ENCODE measurements around the gene ECSCR. TPM values are rescaled to one million over a fixed set of nuclear protein-coding genes. Genes with fewer than 3 reads are reported as not detected.
A peak's percentile ranks its signal among the peaks of the same experiment; 100 is the strongest.

Gene ECSCR
- total RNA-seq, 4 donors from 2014 or later, result 2.2 to 4.8 (median 3.6) TPM; not detected in 1

- intact Hi-C loops (cut with DNase I; ENCODE audit: low total_unique reads), result no loop called here
- in situ Hi-C loops (cut with MboI; ENCODE audit: low pct_ligation_motif_present in 1 of 4, low pct_unique_long_range_greater_than_20kb in 1 of 4, low sequenced_read_pairs in 3 of 4), result no loop called here
- peak; percentile 39 for DNase-seq
- peak in 1 of 3 donors; percentile 11 for TF ChIP-seq POLR2AphosphoS5 (IDR thresholded peaks at IDR 0.05)
- TF ChIP-seq POLR2A (IDR thresholded peaks at IDR 0.05), result no peak
- Histone ChIP-seq H3K4me3 (no peak overlapping the region), H3K27ac (peak overlapping the region; percentile 0 to 67 (median 39)), H3K9me3 (no peaks in the 10 kb centered on the region), H3K36me3 (no peaks in the 10 kb centered on the region), H3K4me1 (peaks cover 0 to 51% (median 26%) of the 10 kb centered on the region in 4 donors), H3K27me3 (no peaks in the 10 kb centered on the region)
- WGBS, 2 donors (ENCODE audit: low coverage in 1 of 2), result 41 to 60% methylated on average over 5 to 13 of the region's 13 CpGs
These were observed 12.6 kb upstream of the ECSCR start for GRCh38 chr5:139474890-139475791.

DNA sequence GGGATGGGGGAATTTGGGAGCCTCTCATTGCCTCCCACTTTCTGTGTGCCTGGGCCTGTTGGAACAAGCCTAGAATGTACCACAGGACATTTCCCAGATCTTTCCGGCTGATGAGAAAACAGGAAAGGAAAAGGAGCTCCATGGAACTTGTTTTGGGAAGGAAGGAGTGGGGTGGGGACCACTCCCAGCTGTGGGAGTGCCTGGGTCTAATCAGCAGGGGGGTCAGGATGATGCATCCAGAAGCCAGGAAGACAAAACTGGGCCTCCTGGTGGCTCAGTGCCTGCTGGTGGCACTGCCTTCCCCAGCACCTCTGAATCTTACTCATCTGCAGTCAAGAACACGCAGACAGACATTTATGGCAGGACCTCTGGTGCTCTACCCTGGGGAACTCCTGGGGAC lies 11.0 kb upstream of the ECSCR start:
- Histone ChIP-seq H3K27me3 (no peaks in the 10 kb centered on the region), H3K4me3 (no peak overlapping the region), H3K4me1 (peaks cover 0 to 51% (median 24%) of the 10 kb centered on the region in 4 donors), H3K36me3 (no peaks in the 10 kb centered on the region), H3K9me3 (no peaks in the 10 kb centered on the region), H3K27ac (no peak overlapping the region)
- intact Hi-C loops (cut with DNase I; ENCODE audit: low total_unique reads) (no loop called here), in situ Hi-C loops (cut with MboI; ENCODE audit: low pct_ligation_motif_present in 1 of 4, low pct_unique_long_range_greater_than_20kb in 1 of 4, low sequenced_read_pairs in 3 of 4) (no loop called here)
- whole genome bisulfite sequencing, 2 donors (ENCODE audit: low coverage in 1 of 2), result 78% methylated on average over 2 of the region's 2 CpGs; no CpG with 5 or more reads in 1 of the 2 donors
- TF ChIP-seq EP300 (IDR thresholded peaks at IDR 0.05; ENCODE audit: low read depth) (no peak), POLR2A (IDR thresholded peaks at IDR 0.05) (no peak), POLR2AphosphoS5 (IDR thresholded peaks at IDR 0.05) (no peak)
- TF ChIP-seq, protein P1, sequence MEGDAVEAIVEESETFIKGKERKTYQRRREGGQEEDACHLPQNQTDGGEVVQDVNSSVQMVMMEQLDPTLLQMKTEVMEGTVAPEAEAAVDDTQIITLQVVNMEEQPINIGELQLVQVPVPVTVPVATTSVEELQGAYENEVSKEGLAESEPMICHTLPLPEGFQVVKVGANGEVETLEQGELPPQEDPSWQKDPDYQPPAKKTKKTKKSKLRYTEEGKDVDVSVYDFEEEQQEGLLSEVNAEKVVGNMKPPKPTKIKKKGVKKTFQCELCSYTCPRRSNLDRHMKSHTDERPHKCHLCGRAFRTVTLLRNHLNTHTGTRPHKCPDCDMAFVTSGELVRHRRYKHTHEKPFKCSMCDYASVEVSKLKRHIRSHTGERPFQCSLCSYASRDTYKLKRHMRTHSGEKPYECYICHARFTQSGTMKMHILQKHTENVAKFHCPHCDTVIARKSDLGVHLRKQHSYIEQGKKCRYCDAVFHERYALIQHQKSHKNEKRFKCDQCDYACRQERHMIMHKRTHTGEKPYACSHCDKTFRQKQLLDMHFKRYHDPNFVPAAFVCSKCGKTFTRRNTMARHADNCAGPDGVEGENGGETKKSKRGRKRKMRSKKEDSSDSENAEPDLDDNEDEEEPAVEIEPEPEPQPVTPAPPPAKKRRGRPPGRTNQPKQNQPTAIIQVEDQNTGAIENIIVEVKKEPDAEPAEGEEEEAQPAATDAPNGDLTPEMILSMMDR (IDR thresholded peaks at IDR 0.05), result no peak
- DNase-seq, result no peak

DNA sequence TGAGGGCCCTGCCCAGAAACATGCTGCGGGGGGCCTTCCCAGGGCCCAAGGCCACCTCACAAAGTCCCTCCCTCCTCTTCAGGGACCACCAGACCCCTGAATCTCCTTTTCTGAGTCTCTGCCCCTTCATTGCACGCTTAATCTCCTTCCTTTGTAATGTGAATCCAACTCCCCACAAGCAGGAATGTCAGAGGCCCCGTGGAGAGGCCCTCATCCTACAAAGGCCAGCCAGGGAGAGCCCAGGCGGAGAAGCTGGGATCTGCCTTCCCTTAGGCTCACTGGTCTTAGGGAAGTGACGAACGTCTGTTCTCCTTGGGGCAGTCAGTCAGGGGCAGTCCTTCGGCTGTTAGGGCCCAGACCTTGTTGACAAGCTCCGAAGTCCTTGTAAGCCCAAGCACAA lies 10.6 kb upstream of the ECSCR start:
- Histone ChIP-seq H3K27me3 (no peaks in the 10 kb centered on the region), H3K27ac (peak overlapping the region in 1 of 4 donors; percentile 21), H3K4me3 (no peak overlapping the region), H3K9me3 (no peaks in the 10 kb centered on the region), H3K36me3 (no peaks in the 10 kb centered on the region), H3K4me1 (peaks cover 0 to 55% (median 24%) of the 10 kb centered on the region in 4 donors)
- 80 to 87% methylated on average over 1 to 8 of the region's 8 CpGs for WGBS, 2 donors (ENCODE audit: low coverage in 1 of 2)
- TF ChIP-seq POLR2AphosphoS5 (IDR thresholded peaks at IDR 0.05) (no peak), EP300 (IDR thresholded peaks at IDR 0.05; ENCODE audit: low read depth) (no peak), POLR2A (IDR thresholded peaks at IDR 0.05) (no peak)
- TF ChIP-seq, protein P1 (IDR thresholded peaks at IDR 0.05), result no peak
- no peak for DNase-seq
- intact Hi-C loops (cut with DNase I; ENCODE audit: low total_unique reads), result no loop called here
- in situ Hi-C loops (cut with MboI; ENCODE audit: low pct_ligation_motif_present in 1 of 4, low pct_unique_long_range_greater_than_20kb in 1 of 4, low sequenced_read_pairs in 3 of 4), result no loop called here

- TF ChIP-seq, protein P1 (IDR thresholded peaks at IDR 0.05), result no peak
- TF ChIP-seq POLR2AphosphoS5 (IDR thresholded peaks at IDR 0.05), result no peak
- no peak for TF ChIP-seq EP300 (IDR thresholded peaks at IDR 0.05; ENCODE audit: low read depth)
- no peak for TF ChIP-seq POLR2A (IDR thresholded peaks at IDR 0.05)
- peak overlapping the region in 1 of 4 donors; percentile 81 for H3K27ac ChIP-seq
- no peaks in the 10 kb centered on the region for H3K36me3 ChIP-seq
- H3K27me3 ChIP-seq, result no peaks in the 10 kb centered on the region
- H3K4me1 ChIP-seq, result peaks cover 0 to 56% (median 24%) of the 10 kb centered on the region in 4 donors
- no peaks in the 10 kb centered on the region for H3K9me3 ChIP-seq
- no peak overlapping the region for H3K4me3 ChIP-seq
- 85 to 87% methylated on average over 3 to 15 of the region's 15 CpGs for WGBS, 2 donors (ENCODE audit: low coverage in 1 of 2)
- intact Hi-C loops (cut with DNase I; ENCODE audit: low total_unique reads), result no loop called here
- in situ Hi-C loops (cut with MboI; ENCODE audit: low pct_ligation_motif_present in 1 of 4, low pct_unique_long_range_greater_than_20kb in 1 of 4, low sequenced_read_pairs in 3 of 4), result no loop called here
- no peak for DNase-seq
These were observed 10.0 kb upstream of the ECSCR start for GRCh38 chr5:139472386-139473030.

Data from transverse colon (tissue), 4 donors.